Loucy (cell line): ENCODE data around the gene DNM3.
"Not testable (repeated sequence)": the region's sequence is repeated elsewhere in the genome, so short reads cannot be mapped to it uniquely, and the experiment has no call there.

ENCODE experiments used
- EZH2phosphoT487 ChIP-seq: fragments of 200-600 bp; IDR thresholded peaks from 2 replicates; pipeline ENCODE4 v1.6.1; 2018; ENCODE audit warnings: antibody characterized with exemption, mild to moderate bottlenecking, moderate library complexity, borderline replicate concordance
- TF ChIP-seq, protein P1 (sequence below): fragments of 200-600 bp; sonication (generic); conservative IDR thresholded peaks from 2 replicates; pipeline ENCODE4 v1.5.1; 2014; ENCODE audit warnings: mild to moderate bottlenecking, antibody characterized with exemption, low read length

DNA sequence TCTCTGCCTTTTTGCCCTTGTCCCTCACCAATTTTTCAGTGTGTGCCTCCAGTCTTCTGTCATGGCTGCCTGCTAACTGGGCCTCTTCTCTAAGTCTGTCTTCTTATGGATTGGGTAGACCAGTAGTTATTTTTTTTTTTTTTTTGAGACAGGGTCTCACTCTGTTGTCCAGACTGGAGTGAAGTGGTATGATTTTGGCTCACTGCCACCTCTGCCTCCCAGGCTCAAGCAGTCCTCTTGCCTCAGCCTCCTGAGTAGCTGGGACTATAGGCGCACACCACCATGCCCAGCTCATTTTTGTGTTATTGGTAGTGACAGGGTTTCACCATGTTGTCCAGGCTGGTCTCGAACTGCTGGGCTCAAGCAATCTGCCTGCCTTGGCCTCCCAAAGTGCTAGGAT, 41.6 kb upstream of the DNM3 start:
- TF ChIP-seq EZH2phosphoT487: not testable (repeated sequence)
- TF ChIP-seq, protein P1, sequence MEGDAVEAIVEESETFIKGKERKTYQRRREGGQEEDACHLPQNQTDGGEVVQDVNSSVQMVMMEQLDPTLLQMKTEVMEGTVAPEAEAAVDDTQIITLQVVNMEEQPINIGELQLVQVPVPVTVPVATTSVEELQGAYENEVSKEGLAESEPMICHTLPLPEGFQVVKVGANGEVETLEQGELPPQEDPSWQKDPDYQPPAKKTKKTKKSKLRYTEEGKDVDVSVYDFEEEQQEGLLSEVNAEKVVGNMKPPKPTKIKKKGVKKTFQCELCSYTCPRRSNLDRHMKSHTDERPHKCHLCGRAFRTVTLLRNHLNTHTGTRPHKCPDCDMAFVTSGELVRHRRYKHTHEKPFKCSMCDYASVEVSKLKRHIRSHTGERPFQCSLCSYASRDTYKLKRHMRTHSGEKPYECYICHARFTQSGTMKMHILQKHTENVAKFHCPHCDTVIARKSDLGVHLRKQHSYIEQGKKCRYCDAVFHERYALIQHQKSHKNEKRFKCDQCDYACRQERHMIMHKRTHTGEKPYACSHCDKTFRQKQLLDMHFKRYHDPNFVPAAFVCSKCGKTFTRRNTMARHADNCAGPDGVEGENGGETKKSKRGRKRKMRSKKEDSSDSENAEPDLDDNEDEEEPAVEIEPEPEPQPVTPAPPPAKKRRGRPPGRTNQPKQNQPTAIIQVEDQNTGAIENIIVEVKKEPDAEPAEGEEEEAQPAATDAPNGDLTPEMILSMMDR: not testable (repeated sequence)
